Esophagus squamous epithelium (tissue), 4 donors: ENCODE results near the gene ENHO.

ENCODE experiments used
- POLR2A ChIP-seq, 4 donors: fragments of 450-650 bp; IDR thresholded peaks; one replicate each; pipeline ENCODE4 v1.6.1; 2017; ENCODE audit warnings: antibody characterized with exemption in 4 of 4, mild to moderate bottlenecking in 4 of 4, moderate library complexity in 3 of 4
- TF ChIP-seq, protein P1 (sequence below), 6 experiments: fragments of 450-650 bp in 4 of 6; fragments of 200-600 bp in 2 of 6; sonication (generic) in 2 of 6; IDR thresholded peaks; one replicate each; pipeline ENCODE4 v1.5.1; 2016 to 2019; ENCODE audit warnings: antibody characterized with exemption in 6 of 6, mild to moderate bottlenecking in 4 of 6, moderate library complexity in 4 of 6

DNA sequence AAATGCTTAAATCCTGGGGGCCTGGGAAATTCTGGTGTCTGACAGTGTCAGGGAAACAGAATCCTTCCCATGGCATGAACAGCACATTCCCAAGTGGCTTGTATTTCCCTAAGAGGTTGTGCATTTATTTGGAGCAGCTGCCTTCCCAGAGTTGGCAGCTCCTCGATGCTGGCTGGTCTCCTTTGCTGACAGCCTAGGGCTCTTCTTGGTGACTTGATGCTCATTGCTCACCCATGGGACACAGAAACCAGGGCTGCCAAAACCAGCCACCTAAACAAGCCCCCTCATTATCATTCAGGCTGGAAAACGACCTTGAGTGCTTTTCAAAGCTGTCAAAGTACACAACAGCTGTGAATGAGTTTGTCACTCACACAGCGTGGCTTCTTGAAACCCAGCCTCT is 24.2 kb downstream of the ENHO start:
- TF ChIP-seq, protein P1, sequence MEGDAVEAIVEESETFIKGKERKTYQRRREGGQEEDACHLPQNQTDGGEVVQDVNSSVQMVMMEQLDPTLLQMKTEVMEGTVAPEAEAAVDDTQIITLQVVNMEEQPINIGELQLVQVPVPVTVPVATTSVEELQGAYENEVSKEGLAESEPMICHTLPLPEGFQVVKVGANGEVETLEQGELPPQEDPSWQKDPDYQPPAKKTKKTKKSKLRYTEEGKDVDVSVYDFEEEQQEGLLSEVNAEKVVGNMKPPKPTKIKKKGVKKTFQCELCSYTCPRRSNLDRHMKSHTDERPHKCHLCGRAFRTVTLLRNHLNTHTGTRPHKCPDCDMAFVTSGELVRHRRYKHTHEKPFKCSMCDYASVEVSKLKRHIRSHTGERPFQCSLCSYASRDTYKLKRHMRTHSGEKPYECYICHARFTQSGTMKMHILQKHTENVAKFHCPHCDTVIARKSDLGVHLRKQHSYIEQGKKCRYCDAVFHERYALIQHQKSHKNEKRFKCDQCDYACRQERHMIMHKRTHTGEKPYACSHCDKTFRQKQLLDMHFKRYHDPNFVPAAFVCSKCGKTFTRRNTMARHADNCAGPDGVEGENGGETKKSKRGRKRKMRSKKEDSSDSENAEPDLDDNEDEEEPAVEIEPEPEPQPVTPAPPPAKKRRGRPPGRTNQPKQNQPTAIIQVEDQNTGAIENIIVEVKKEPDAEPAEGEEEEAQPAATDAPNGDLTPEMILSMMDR (IDR thresholded peaks at IDR 0.05): no peak
- TF ChIP-seq POLR2A (IDR thresholded peaks at IDR 0.05): no peak
